GM18868 (cell line): ENCODE results near the gene VEGFB.

Experiments used
- ATAC-seq: cut with Tn5 transposase; IDR thresholded peaks from one replicate; pipeline ENCODE4 v1.9.1; 2021; ENCODE audit warnings: mild to moderate bottlenecking, moderate library complexity; ENCODE audit not compliant: unreplicated experiment

The VEGFB gene

DNA sequence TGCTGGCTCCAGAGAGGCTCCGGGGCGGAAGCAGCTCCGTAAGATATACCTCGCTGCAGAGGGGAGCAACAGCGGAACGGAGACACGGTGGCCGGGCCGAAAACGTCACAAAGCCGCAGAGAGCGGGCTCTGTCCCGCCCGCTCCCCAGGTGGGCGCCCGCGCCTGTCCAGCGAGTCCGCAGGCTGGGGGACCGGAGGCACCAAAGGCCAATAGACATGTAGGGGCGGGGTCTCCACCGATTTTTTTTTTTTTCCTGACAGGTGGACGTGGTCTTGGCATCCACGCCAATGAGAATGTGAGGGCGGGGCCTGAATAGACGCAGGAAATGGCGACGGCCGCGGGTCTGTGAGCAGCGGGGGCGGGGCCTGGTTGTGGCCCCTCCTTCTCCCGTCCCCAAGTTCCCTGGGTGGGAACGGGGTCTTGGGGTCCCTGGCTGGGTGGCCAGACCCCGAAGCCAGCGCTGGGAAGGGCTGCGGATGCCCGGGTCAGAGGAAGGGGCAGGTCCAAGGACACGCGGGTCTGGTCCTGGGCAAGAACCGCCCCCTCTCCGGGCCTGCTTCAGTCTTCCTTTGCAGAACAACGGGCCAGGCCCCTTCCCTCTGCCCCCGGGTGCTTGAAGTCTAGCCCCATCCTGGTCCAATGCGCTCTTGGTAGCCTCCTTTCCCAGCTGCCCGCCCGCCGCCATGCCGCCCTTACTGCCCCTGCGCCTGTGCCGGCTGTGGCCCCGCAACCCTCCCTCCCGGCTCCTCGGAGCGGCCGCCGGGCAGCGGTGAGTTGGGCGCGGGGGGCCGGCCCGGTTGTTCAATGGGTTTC is 4.0 kb upstream of the VEGFB start, which contains the start of gene DNAJC4:
TSS of gene DNAJC4 (plus strand) at position 378 of the 814 bp plus-strand sequence. CDS start at position 685, 307 bp downstream.
- ATAC-seq = peak; percentile 43

DNA sequence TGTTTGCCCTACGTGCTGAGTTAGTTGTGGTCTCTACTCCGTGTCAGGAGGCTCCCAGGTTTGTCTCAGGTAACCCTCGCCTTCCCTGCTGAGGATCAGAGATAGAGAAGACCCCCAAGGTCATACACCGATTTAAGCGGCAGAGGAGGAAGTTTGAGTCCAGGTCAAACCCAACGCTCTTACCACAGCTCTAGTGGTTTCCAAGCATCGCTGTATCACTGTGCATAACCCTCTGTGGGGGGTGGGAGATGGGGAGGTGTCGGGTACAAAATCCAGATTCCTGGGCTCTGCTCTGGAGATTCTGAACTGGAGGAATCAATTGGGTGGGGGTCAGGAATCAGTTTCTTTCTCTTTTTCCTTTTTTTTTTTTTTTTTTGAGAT is 3.4 kb upstream of the VEGFB start:
- no peak for ATAC-seq

DNA sequence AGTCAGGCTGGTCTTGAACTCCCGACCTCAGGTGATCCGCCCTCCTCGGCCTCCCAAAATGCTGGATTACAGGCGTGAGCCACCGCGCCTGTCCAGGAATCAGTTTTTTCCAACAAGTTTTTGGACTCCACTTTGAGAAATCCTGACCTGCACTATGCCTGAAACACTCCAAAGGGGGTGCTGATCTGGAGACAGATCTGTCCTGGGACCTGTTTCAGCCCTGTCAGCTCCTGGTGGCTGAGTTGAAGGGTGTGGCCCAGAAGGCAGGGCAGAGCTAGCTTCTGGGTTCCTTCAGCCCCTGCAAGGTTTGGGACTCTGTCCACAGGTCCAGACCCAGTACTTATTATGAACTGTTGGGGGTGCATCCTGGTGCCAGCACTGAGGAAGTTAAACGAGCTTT is 2.8 kb upstream of the VEGFB start:
- no peak for ATAC-seq

DNA sequence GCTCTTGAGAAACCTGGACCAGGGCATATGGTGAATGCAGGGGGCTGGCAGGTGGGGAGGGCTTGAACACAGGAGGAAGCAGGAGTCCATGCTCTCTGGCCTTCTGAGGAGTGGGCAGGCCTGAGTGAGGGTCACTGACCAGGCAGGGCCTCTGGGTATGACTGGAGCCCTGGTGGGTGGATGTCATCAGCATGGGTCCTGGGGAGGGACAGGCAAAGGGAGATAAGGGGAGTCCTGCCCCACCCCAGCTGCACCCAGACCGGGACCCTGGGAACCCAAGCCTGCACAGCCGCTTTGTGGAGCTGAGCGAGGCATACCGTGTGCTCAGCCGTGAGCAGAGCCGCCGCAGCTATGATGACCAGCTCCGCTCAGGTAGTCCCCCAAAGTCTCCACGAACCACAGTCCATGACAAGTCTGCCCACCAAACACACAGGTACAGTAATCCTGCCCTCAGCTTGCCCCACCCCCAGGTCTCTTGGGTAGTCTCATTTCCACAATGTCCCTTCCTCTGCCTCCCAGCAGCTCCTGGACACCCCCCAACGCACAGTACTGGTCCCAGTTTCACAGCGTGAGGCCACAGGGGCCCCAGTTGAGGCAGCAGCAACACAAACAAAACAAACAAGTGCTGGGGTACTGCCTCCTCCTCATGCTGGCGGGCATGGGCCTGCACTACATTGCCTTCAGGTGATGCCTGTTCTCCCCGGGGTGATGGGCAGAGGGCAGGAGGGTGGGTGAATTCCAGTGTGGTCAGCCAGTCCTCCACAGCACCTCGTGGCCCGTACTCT is 2.0 kb upstream of the VEGFB start:
- no peak for ATAC-seq

GRCh38 chr11:64232967-64233315 is 1.4 kb upstream of the VEGFB start:
- ATAC-seq = no peak

GRCh38 chr11:64234647-64235379 is 429 bp downstream of the VEGFB start:
- peak; percentile 37 for ATAC-seq

GRCh38 chr11:64235437-64236161 is 1.2 kb downstream of the VEGFB start:
- no peak for ATAC-seq

GRCh38 chr11:64237484-64237951 is 3.1 kb downstream of the VEGFB start:
- ATAC-seq = no peak

GRCh38 chr11:64238076-64238475 is 3.7 kb downstream of the VEGFB start:
- ATAC-seq = no peak

- no peak for ATAC-seq
Measured at GRCh38 chr11:64238999-64239398, 4.6 kb downstream of the VEGFB start.

DNA sequence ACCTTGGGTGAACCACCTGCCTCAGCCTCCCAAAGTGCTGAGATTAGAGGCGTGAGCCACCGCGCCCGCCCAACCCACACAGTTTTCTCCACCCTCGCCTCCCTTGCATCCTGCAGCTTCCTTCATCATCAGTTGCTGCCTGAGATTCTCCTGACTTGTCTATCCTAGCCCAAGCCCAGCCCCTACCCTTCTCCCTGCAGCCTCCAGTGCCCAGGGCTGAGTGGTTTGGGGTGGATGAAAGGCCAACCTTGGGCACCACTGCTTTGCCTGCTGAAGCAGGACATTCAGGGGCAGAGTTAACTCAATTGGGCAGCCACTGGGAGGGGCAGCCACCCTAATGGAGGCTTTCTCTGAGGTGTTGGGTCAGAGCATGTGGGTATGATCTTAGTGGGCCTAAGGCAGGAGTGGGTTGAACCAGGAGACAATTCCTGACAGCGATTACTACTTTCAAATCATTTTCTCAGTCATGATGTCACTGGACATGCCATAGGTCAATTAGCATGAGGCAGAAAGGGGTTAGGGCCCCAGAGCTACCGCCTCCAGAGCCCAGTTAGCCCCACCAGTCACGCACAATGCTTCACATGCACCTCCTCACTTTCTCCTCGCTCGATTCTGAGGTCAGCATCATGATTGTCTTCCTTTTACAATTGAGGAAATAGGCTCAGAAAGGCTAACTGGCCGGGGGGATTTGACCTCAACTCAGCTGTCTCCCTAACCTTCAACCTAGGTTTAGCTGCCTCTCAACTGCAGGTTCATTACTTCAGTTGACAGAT is 5.5 kb downstream of the VEGFB start:
- no peak for ATAC-seq

DNA sequence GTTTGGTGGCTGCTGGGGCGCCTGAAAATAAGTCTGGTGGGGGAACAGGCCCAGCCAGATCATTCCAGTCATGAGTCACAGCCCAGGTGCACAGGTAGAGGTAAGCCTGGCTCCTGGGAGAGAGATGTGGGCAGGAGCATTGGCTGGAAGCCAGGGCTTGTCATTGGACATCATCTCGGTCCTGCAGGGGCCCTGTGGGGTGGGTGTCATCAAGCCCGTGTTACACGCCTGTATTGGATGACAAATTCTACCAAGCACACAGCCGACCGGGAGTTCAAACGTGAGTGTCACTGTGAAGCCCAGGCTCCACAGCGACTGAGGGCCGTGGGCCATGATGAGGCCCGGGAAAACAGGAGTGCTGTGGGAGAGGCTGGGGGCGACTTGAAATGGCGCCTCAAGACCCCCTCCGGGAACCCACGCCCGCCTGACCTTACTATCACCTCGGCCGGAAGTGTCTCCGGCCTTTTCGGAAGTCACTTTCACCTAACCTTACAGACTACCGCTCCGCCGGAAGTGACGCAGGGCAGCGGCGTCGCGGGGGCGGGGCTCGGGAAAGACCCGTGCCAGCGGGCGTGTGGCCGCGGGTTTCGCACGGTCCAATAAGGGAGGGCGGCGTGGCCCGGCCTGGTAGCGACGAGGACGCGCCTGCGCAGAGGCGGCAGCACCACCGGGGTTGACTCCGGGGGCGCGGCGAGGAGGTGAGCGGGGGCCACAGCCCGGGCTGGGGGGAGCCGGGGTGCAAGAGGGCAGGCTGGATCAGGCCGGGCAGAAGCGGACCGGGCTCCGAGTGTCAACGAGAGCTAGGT is 6.3 kb downstream of the VEGFB start, which contains the start of gene FKBP2:
TSS of gene FKBP2 (plus strand) at position 661 of the 806 bp plus-strand sequence. CDS start 1,293 bp downstream, outside the sequence.
- ATAC-seq = peak; percentile 47

- ATAC-seq = peak; percentile 76
Measured at GRCh38 chr11:64241241-64241490, 6.8 kb downstream of the VEGFB start.

- ATAC-seq = peak; percentile 1
Measured at GRCh38 chr11:64241491-64242374, 7.3 kb downstream of the VEGFB start.

DNA sequence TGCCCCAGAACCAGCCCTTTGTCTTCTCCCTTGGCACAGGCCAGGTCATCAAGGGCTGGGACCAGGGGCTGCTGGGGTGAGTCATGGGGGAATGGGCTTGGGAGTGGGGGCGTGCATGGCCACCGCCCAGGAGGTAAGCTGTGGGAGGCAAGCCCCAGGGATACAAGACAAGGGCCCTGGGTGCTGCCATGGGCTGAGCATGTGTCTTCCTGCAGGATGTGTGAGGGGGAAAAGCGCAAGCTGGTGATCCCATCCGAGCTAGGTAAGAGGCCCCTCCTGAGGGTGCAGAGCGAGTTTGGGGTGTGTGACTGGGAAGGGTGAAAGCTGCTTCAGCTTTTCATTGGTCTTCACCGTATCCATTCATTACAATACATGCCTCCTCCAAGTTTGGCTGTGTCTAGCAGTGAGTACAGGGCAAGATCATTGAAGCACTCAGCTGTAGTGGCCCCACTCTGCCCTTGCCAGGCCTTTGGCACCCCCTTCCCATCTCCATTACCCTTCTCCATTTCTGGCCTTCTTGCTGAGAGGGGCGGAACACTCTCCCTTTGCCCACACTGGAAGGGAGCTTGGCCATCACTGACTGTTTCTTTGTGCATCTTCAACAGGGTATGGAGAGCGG is 9.0 kb downstream of the VEGFB start:
- no peak for ATAC-seq

- ATAC-seq = no peak
Measured at GRCh38 chr11:64244107-64244506, 9.7 kb downstream of the VEGFB start.

DNA sequence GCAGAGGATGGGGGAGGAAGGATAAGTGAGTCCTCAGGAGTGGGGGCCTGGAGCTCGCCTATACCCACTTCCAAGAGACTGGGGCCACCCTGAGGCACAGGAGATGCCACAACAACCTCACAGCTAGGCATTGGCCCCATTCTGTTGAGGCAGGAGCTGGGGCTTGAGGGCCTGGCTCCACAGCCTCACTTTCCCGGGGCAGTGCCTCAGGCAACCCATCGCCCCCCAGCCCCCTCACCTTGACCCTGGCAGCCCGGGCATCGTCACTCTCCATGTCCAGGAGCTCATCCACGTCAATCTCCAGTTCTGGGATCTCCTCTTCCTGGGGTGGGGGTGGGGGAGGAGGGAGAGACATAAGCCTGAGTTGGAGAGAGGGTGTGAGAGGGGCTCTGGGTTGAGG is 10.6 kb downstream of the VEGFB start:
- no peak for ATAC-seq

- no peak for ATAC-seq
Measured at GRCh38 chr11:64245401-64245796, 11.0 kb downstream of the VEGFB start.
